Hepatocyte (in vitro differentiated cells): ENCODE results near the gene ERICH2. TPM values are rescaled to one million over a fixed set of nuclear protein-coding genes. Genes with fewer than 3 reads are reported as not detected.

ENCODE experiments used
- DNase-seq: peaks from one replicate; pipeline ENCODE4 v3.0.0-alpha.2; 2016; ENCODE audit warnings: low spot score
- H2AFZ ChIP-seq: fragments of 200-600 bp; sonication (generic); 2 replicates; pipeline ENCODE4 v1.6.0; 2016; ENCODE audit warnings: antibody characterized with exemption, mild to moderate bottlenecking
- H3K27ac ChIP-seq: fragments of 200-600 bp; sonication (generic); 2 replicates; pipeline ENCODE4 v1.5.1; 2016; ENCODE audit warnings: mild to moderate bottlenecking
- H3K27me3 ChIP-seq: fragments of 200-600 bp; sonication (generic); 2 replicates; pipeline ENCODE4 v1.6.1; 2016
- H3K36me3 ChIP-seq: fragments of 200-600 bp; sonication (generic); replicated peaks from 2 replicates; pipeline ENCODE4 v1.5.1; 2016; ENCODE audit warnings: low read depth; ENCODE audit not compliant: insufficient read depth
- H3K4me1 ChIP-seq: fragments of 200-600 bp; sonication (generic); 2 replicates; pipeline ENCODE4 v1.5.1; 2016; ENCODE audit warnings: mild to moderate bottlenecking, moderate library complexity; ENCODE audit not compliant: insufficient read depth
- H3K4me2 ChIP-seq: fragments of 200-600 bp; sonication (generic); 2 replicates; pipeline ENCODE4 v1.6.0; 2016
- H3K4me3 ChIP-seq: fragments of 200-600 bp; sonication (generic); 2 replicates; pipeline ENCODE4 v1.5.1; 2016; ENCODE audit warnings: mild to moderate bottlenecking
- H3K79me2 ChIP-seq: fragments of 200-600 bp; sonication (generic); 2 replicates; pipeline ENCODE4 v1.6.0; 2017; ENCODE audit warnings: mild to moderate bottlenecking
- H3K9me2 ChIP-seq: fragments of 200-600 bp; sonication (generic); replicated peaks from 2 replicates; pipeline ENCODE4 v1.6.0; 2017; ENCODE audit warnings: mild to moderate bottlenecking; ENCODE audit not compliant: insufficient read depth
- H3K9me3 ChIP-seq: fragments of 200-600 bp; sonication (generic); 2 replicates; pipeline ENCODE4 v1.5.1; 2016; ENCODE audit warnings: low read depth, mild to moderate bottlenecking
- H4K20me1 ChIP-seq: fragments of 200-600 bp; sonication (generic); 2 replicates; pipeline ENCODE4 v1.6.0; 2016; ENCODE audit warnings: mild to moderate bottlenecking; ENCODE audit not compliant: insufficient read depth, poor library complexity, severe bottlenecking
- EZH2 ChIP-seq: fragments of 200-600 bp; sonication (generic); IDR thresholded peaks from 2 replicates; pipeline ENCODE4 v1.6.1; 2016; ENCODE audit warnings: antibody characterized with exemption, mild to moderate bottlenecking, borderline replicate concordance
- EZH2phosphoT487 ChIP-seq: fragments of 200-600 bp; sonication (generic); IDR thresholded peaks from one replicate; pipeline ENCODE4 v1.6.1; 2018; ENCODE audit warnings: antibody characterized with exemption, mild to moderate bottlenecking, low read depth, moderate library complexity; ENCODE audit not compliant: unreplicated experiment, severe bottlenecking
- WGBS: methylation state at CpG from one replicate; pipeline ENCODE4 v1.1.6; 2016; ENCODE audit warnings: low lambda C conversion rate; ENCODE audit errors: missing lambda C conversion rate; 5-methylcytosine and 5-hydroxymethylcytosine counted together
- polyA plus RNA-seq: library from polyadenylated mRNA; unstranded; fragments of >200 nt; fragmentation: Nextera tagmentation; extraction: Ambion mirVana; gene quantifications from 2 replicates; pipeline ENCODE4 v1.2.1, GENCODE V29; 2016
- total RNA-seq: library from RNA; depleted of rRNA; stranded (reverse); fragments of >200 nt; gene quantifications from 2 replicates; pipeline ENCODE4 v1.2.3, GENCODE V29; 2014
- TF ChIP-seq, protein P1 (sequence below): fragments of 200-600 bp; sonication (generic); IDR thresholded peaks from 2 replicates; pipeline ENCODE4 v1.5.1; 2016; ENCODE audit warnings: antibody characterized with exemption, mild to moderate bottlenecking; ENCODE audit not compliant: poor library complexity

ERICH2 gene
- total and polyA plus RNA-seq, 2 experiments from 2014 or later: 1.9 TPM; not detected in 1

DNA sequence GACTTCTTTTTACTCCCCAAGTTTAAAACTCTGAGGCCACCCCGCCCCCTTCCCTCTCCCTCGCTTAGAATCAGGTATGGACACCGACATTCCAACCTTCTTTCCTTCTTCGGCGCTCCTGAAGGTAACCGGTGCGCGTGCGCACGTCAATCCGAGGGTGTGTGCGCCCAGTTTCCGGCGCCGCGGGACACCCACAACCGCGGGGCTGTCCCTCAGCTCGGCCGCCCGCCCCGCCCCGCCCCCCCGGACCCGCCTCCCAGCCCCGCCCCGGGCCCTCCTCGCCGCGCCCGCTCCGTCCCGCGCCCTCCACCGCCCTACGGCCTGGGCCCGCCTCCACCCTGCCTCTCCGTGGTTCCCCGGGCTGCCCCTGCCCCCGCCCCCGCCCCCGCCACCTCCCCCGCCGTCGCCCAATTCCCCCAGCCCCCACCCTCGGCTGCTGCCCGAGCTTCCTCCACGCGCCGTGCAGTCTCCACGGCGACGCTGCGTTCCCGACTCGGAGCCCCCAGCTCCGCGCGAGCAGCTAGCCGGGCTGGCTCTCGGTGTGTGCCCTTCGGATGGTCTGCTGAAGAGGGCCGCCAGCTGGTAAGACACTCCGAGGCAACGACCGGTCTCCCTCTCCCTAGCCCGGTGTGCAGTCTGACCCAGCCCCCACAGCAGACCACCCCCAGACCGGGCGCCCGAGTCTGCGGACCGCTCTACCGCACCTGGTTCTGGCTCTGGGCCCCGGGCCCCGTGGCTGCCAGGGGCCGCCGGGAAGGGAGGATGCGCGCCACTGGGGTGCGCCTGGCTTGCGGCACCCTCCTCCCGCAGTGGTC is 635 bp downstream of the ERICH2 start:
- H3K79me2 ChIP-seq: no peaks in the 10 kb centered on the region
- 0% methylated on average over 25 of the region's 82 CpGs for WGBS
- no peaks in the 10 kb centered on the region for H3K36me3 ChIP-seq
- TF ChIP-seq EZH2 (no peak), EZH2phosphoT487 (no peak)
- TF ChIP-seq, protein P1, sequence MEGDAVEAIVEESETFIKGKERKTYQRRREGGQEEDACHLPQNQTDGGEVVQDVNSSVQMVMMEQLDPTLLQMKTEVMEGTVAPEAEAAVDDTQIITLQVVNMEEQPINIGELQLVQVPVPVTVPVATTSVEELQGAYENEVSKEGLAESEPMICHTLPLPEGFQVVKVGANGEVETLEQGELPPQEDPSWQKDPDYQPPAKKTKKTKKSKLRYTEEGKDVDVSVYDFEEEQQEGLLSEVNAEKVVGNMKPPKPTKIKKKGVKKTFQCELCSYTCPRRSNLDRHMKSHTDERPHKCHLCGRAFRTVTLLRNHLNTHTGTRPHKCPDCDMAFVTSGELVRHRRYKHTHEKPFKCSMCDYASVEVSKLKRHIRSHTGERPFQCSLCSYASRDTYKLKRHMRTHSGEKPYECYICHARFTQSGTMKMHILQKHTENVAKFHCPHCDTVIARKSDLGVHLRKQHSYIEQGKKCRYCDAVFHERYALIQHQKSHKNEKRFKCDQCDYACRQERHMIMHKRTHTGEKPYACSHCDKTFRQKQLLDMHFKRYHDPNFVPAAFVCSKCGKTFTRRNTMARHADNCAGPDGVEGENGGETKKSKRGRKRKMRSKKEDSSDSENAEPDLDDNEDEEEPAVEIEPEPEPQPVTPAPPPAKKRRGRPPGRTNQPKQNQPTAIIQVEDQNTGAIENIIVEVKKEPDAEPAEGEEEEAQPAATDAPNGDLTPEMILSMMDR: no peak
- H4K20me1 ChIP-seq: no peaks in the 10 kb centered on the region
- peak overlapping the region; percentile 81 for H3K4me3 ChIP-seq
- peaks cover 3% of the 10 kb centered on the region for H3K4me1 ChIP-seq
- H3K27ac ChIP-seq: peak overlapping the region; percentile 93
- DNase-seq: peak; percentile 93
- no peaks in the 10 kb centered on the region for H3K27me3 ChIP-seq
- no peaks in the 10 kb centered on the region for H3K9me2 ChIP-seq
- H3K9me3 ChIP-seq: no peaks in the 10 kb centered on the region
- peak overlapping the region; percentile 88 for H3K4me2 ChIP-seq
- H2AFZ ChIP-seq: peak overlapping the region; percentile 97

DNA sequence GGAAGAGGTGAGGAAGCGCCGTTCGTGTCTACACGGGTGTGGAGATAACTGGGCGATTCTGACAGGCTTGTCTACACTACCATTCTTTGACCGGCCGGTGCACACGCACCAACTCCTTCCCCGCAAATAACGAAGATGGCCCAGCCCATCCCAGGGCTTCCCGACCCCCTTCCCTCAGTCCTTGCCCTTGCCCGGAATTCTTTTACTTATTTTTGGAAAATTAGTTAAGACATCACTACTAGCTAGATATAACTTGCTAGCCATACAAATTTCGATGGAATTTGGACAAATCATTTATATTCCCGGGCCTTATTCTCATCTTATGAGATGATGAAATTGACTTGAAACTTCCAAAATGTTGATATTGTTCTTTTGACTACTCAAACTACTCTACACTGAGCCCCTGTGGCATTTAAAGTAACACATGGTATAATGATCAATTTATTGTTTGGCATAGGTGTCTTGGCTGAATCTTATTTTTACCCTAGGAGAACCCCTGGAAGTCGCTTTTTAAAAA is 1.3 kb downstream of the ERICH2 start:
- no peak for DNase-seq
- no peaks in the 10 kb centered on the region for H3K79me2 ChIP-seq
- peak overlapping the region; percentile 82 for H3K27ac ChIP-seq
- H2AFZ ChIP-seq: peak overlapping the region; percentile 89
- no peaks in the 10 kb centered on the region for H3K27me3 ChIP-seq
- H3K4me1 ChIP-seq: peaks cover 3% of the 10 kb centered on the region
- no peaks in the 10 kb centered on the region for H3K36me3 ChIP-seq
- H4K20me1 ChIP-seq: no peaks in the 10 kb centered on the region
- TF ChIP-seq EZH2: peak; percentile 33
- TF ChIP-seq EZH2phosphoT487: no peak
- peak overlapping the region; percentile 81 for H3K4me3 ChIP-seq
- no peaks in the 10 kb centered on the region for H3K9me3 ChIP-seq
- peak overlapping the region; percentile 88 for H3K4me2 ChIP-seq
- no peaks in the 10 kb centered on the region for H3K9me2 ChIP-seq
- 10% methylated on average over 15 of the region's 15 CpGs for WGBS

DNA sequence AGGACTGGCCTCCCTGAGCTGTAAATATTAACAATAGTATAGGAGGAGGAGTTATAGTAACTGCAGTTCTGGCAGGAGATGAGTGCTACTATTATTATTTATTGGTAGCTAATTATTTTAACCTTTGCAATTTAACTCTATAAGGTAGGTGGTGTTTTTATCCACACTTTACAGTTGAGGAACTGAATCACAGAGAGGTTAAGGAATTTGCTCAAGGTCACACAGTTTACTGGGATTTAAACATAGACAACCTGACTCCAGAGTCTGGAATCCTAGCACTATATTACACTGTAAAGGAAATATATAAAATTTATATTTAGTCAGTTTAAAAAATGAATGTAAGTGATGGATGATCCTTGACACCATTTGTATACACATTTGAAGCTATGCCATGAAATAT is 2.1 kb downstream of the ERICH2 start:
- Histone ChIP-seq H3K4me2 (peak overlapping the region; percentile 88), H3K27ac (no peak overlapping the region), H3K27me3 (no peaks in the 10 kb centered on the region), H3K9me3 (no peaks in the 10 kb centered on the region), H3K9me2 (no peaks in the 10 kb centered on the region), H3K36me3 (no peaks in the 10 kb centered on the region), H2AFZ (no peak overlapping the region), H4K20me1 (no peaks in the 10 kb centered on the region), H3K79me2 (no peaks in the 10 kb centered on the region), H3K4me1 (peaks cover 3% of the 10 kb centered on the region), H3K4me3 (no peak overlapping the region)
- TF ChIP-seq, protein P1: no peak
- no peak for TF ChIP-seq EZH2
- no peak for TF ChIP-seq EZH2phosphoT487
- DNase-seq: no peak

DNA sequence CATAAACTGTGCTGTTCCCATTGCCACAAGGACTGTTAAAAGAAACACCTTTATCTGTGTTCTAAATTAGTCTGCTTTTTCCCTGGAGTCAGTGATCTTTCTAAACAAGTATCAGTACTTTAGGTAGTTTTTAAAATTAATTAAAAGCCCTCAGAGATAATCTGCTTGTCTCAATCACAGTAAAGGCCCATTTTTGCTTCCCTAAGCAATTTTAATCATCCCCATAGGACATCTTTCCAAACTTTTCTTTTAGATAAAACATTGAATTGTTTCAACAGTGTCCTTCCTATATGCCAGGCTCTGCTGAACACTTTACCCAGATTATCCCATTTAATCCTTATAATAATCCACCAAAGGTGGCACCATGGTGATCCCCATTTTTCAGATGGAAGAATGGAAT is 3.9 kb downstream of the ERICH2 start:
- H3K9me2 ChIP-seq: no peaks in the 10 kb centered on the region
- H3K36me3 ChIP-seq: no peaks in the 10 kb centered on the region
- no peak overlapping the region for H2AFZ ChIP-seq
- DNase-seq: no peak
- no peak overlapping the region for H3K4me2 ChIP-seq
- no peaks in the 10 kb centered on the region for H4K20me1 ChIP-seq
- no peak for TF ChIP-seq EZH2
- TF ChIP-seq, protein P1: no peak
- no peak for TF ChIP-seq EZH2phosphoT487
- no peaks in the 10 kb centered on the region for H3K79me2 ChIP-seq
- H3K4me3 ChIP-seq: no peak overlapping the region
- no peak overlapping the region for H3K27ac ChIP-seq
- no peaks in the 10 kb centered on the region for H3K9me3 ChIP-seq
- H3K27me3 ChIP-seq: no peaks in the 10 kb centered on the region
- H3K4me1 ChIP-seq: peaks cover 3% of the 10 kb centered on the region
